Measurements from ENCODE around the gene LINC00237.

The LINC00237 gene

GRCh38 chr20:21096321-21097043 is 9.7 kb downstream of the LINC00237 start:
- peak; percentile 80 for DNase-seq (ENCODE audit: low spot score)

- no peak for DNase-seq (ENCODE audit: low spot score)
These were observed 13.4 kb downstream of the LINC00237 start for GRCh38 chr20:21092806-21093205.

- no peak for DNase-seq (ENCODE audit: low spot score)
These were observed 15.4 kb downstream of the LINC00237 start for GRCh38 chr20:21090721-21091120.

GRCh38 chr20:21090111-21090618 is 16.0 kb downstream of the LINC00237 start:
- peak; percentile 53 for DNase-seq (ENCODE audit: low spot score)

- DNase-seq (ENCODE audit: low spot score) = no peak
These were observed 16.8 kb downstream of the LINC00237 start for GRCh38 chr20:21089391-21089790.

- no peak for DNase-seq (ENCODE audit: low spot score)
These were observed 18.2 kb downstream of the LINC00237 start for GRCh38 chr20:21087862-21088540.

GRCh38 chr20:21083825-21084325 is 22.3 kb downstream of the LINC00237 start:
- no peak for DNase-seq (ENCODE audit: low spot score)

- DNase-seq (ENCODE audit: low spot score) = no peak
These were observed 23.6 kb downstream of the LINC00237 start for GRCh38 chr20:21082584-21082983.

GRCh38 chr20:21077809-21078345 is 28.3 kb downstream of the LINC00237 start:
- no peak for DNase-seq (ENCODE audit: low spot score)

- DNase-seq (ENCODE audit: low spot score) = no peak
These were observed 30.1 kb downstream of the LINC00237 start for GRCh38 chr20:21076073-21076472.

- no peak for DNase-seq (ENCODE audit: low spot score)
These were observed 30.7 kb downstream of the LINC00237 start for GRCh38 chr20:21075471-21075870.

GRCh38 chr20:21074605-21075336 is 31.4 kb downstream of the LINC00237 start:
- DNase-seq (ENCODE audit: low spot score) = no peak

- DNase-seq (ENCODE audit: low spot score) = no peak
These were observed 38.9 kb downstream of the LINC00237 start for GRCh38 chr20:21067255-21067654.

GRCh38 chr20:21064924-21065323 is 41.2 kb downstream of the LINC00237 start:
- DNase-seq (ENCODE audit: low spot score) = no peak

- DNase-seq (ENCODE audit: low spot score) = no peak
These were observed 42.9 kb downstream of the LINC00237 start for GRCh38 chr20:21063276-21063675.

- peak; percentile 39 for DNase-seq (ENCODE audit: low spot score)
These were observed 53.0 kb downstream of the LINC00237 start for GRCh38 chr20:21053002-21053762.

GRCh38 chr20:21052686-21053001 is 53.5 kb downstream of the LINC00237 start:
- DNase-seq (ENCODE audit: low spot score) = no peak

GRCh38 chr20:21052241-21052640 is 53.9 kb downstream of the LINC00237 start:
- no peak for DNase-seq (ENCODE audit: low spot score)

- DNase-seq (ENCODE audit: low spot score) = no peak
These were observed 55.4 kb downstream of the LINC00237 start for GRCh38 chr20:21050710-21051109.

GRCh38 chr20:21049305-21049828 is 56.8 kb downstream of the LINC00237 start:
- no peak for DNase-seq (ENCODE audit: low spot score)

- peak; percentile 13 for DNase-seq (ENCODE audit: low spot score)
These were observed 57.3 kb downstream of the LINC00237 start for GRCh38 chr20:21048841-21049273.

Data from globus pallidus (tissue), 1 donor.